SIG-M5 treated with dmso at 0.1 percent for 504 hours (cell line): ENCODE data around the gene NSG1.

Experiments
- DNase-seq: peaks from one replicate; lab custom pipeline; 2025; ENCODE audit not compliant: unreplicated experiment; lab: John Stamatoyannopoulos, UW

NSG1 gene

DNA sequence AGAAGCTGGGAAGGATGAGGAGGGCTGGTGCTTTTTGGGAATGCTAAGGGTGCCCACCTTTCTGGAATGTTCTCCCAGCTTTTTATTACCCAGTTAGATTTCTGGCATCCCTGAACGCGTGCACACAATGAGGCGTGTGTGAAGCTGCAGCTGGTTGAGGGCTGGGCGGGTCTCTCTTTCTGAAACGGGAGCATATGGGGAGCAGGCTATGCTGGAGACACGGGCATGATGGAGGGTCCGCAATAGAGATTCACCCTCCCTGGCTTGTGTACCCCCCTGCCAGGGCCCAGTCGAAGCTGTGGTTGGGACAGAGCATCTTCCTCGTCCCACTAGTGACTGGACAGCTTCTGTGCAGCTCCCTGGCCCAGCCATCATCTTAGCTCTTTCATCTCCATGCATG, 8.5 kb downstream of the NSG1 start:
- DNase-seq = no peak

DNA sequence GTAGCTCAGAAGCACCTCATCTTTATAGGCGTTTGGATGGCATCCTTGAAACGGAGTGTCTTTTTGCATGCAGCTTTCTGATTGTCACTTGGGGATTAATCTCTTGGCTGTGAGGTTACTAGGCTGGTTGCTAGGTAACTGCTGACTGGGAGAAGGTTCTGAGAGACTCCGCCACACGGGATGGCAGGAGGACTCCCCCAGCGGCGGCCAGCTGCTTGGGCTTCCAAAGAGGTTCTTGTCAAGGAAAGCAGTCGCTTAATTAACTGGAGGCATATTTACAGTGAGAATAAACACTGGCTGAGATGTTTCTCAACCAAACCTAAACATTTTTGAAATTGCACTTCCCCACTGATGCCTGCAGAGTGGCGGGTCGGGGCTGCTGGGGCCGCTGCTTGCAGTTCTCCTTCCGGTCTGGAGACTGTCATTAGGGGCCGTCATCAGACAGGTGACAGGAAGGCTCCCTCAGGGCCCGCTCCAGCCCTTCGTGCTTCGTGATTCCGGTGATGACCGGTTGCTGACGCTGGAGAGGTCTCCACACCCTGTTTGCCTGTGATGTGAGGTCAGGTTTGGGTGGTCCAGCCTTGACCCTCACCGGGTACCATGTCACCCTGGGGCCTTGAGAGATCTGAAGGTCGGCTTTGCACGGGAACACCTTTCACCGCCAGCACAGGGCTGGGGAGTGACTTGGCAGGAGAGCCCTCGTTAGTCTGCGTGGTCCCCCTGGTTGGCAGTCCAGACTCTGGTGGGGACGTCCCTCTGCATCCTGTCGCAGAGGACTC, 9.1 kb downstream of the NSG1 start:
- DNase-seq = no peak

DNA sequence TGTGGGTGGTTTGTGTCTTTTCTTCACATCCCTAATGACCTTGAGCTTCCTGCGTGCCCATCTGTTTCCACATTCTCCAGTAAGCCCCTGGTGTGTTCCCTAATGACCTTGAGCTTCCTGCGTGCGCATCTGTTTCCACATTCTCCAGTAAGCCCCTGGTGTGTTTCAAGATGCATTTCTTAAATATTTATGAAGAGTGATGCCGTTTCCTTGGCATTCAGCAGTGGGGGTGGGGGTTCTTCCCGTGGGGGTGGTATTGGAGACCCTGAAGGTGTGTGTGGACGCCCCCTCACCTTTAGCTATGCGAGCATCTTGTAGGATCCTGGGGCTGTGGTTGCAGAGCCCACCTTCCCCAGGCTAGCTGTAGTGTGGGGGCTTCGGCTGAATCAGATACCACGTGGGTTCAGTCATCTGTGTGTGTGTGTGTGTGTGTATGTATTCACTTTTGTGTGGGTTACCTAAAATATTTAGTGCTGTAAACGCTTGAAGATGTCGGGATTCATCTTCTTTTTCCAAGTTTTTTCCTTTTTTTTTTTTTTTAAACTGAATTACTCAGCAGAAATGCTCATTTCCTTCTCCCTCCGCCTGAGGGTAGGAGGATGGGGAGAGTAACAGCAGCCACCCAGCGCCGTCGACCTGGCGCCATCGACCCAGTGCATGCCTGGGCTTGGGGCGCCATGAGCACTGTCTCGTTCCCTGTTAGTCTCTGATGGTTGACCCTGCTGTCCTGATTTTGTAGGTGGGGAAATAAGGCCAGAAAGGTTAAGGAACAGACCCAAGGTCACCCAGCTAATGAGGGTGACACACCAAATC, 9.9 kb downstream of the NSG1 start:
- DNase-seq = no peak

DNA sequence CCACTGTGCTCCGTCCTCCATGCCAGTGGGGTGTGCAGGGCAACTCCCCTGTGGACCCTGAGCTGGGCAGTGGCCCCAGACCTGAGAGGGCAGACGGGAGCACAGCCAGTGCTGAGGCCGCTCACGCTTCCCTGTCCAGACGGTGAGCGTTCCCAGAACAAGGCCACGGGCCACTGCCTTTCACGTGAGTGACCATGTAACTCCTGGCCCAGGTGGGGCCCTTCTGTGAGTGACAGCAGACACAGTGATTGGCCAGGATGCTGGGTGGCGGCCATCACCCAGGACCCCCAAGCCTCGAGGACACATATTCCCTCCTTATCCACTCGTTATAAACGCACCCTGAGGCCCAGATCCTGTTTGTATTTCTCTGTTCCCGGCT, 10.5 kb downstream of the NSG1 start:
- no peak for DNase-seq

DNA sequence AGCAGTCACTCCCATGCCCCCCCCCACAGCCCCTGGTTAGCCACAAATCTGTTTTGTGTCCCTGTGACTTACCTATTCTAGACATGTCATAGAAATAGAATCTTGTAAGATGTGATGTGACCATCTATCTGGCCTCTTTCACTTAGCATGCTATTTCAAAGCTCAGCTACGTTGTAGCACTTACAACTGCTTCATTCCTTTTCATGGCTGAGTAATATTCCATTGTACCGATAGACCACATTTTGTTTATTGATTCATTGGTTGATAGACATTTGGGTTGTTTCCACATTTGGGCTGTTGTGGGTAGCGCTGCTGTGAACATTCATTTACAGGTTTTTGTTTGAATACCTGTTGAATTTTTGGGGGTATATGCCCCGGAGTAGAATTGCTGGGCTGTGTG, 11.5 kb downstream of the NSG1 start:
- no peak for DNase-seq

DNA sequence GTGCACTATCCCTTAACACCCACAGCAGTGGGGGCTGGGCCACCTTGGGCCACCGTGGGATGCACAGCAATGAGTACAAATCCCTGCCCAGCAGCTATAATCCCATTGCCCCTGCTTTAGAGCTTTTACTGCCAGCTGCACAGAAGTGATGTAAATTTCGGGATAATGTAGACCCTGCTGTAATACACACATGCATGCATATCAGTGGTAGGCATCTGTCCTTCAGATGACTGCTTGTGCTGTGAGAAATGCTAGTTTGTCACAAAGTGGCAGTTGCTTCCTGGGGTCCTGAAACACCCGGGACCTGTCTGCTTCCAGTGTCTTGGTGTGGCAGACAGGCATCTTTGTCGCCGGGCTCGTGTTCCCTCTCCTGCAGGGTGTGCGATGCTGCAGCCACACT, 14.1 kb downstream of the NSG1 start:
- no peak for DNase-seq

DNA sequence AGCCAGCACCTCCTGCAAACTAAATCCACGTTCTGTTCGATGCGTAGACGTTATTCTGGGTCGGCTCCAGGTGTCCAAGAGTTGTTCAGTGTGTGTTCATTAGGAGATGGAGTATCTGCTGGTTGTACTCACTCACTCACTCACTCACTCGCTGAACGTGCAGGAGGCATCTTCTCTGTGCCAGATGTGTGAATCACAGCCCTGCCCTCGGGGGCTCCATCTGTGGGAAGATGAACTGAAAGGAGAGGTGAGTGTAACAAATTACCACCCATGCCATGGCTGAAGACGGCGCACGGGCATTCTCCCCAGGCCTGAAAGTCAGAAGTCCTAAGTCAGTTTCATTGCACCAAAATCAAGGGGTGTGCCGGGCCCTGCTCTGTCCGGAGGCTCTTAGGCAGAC, 16.1 kb downstream of the NSG1 start:
- no peak for DNase-seq

DNA sequence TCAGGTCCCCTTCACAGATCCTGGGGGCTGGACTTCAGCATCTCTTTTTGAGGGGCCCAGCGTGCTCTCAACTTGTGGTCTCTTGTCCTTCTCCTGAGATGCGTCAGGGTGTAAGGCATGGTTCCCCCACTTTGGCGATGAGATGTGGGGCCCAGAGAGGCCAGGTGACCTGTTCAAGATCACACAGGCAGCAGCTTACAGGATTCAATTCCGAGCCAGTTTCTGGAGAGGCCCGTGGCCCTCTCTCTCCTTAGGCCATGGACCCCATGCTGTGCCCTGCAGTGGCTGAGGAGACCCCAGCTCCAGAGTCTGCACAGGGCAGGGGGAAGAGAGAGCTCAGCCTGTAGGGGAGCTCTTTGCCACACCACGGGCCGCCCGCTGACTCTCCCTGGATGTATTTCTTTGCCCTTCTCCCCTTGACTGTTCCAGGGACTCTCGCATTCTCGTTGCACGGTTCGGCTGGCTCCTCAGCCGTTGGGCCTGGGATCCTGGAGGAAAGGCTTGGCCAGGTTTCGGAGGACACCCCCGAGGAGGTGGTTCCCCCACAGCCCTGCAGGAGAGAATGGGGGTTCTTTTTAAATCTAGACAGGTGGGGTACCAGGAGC, 18.6 kb downstream of the NSG1 start:
- DNase-seq = no peak

DNA sequence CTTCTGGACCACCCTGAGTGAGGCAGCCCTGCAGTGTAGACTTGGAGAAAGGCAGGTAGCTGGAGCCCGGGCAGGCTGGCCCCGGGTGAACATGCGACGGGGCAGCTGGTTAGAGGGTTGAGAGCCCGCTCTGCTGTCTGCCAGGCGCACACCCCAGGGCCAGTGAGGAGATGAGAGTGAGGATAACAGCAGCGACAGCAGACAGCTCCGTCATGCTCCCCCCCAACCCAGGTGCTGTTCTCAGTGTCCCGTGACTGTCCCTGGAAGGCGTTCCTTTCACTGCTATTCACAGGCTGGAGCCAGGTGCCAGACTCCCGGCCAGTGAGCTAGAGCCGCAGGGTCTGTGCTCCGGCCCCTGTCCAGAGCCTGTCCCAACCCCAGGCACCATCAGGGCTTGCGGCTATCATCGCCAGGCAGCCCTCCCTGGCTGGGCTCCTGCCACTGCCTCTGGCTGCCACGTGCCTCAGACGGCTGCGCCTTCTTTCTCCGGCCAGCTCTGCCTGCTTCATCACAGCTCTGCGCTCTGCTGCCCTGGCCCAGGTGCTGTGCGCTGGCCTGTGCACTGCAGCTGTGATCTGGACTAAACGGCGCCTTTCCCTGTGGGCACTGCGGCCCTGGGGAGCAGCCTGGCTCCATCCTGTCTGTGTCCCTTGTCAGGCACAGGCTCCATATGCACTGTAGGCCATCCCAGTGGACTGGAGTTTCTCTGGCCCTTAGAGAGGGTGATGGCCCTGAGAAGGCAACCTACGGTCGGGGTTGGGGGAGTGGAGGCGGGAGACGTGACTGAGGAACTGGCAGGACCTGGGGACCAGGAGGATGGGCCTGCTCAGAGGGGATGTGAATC, 19.8 kb downstream of the NSG1 start:
- no peak for DNase-seq

DNA sequence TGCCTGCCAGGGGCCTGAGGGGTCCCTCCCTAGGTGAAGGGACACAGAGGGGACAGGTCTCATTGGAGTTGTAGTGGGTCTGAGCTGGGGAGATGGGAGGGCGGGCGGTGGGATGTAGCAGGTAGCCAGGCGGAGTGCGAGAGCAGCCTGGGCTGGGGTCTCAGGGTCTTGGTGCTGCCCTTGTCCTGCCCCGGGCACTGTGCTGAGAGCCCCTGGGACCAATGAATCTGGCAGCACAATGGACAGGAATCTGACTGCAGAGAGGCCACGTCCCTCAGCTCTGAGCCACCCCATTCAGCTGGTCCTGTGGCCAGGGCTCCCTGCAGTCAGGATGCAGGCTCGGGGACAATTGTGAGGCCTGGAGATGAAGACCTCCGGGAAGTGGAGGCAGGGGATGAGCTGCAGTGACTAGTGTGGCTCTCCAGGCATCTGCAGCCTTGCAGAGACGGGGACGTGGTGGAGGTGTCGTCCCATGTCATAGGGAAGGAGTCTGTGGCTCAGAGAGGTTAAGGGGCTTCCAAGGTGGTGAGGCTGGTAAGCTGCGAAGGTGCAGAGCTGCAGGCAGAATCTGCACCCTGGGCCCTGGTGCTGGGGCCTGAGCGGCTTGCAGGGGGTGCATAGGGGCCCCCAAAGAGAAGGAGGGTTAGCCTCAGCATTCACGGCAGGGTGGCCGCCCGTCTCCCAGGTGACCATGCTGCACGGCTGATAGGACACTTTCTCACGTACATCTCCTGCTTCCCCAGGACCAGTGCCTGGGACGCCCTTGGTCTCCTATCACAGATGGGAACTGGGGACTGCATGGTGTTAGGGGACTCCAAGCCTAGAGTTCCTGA, 20.6 kb downstream of the NSG1 start:
- DNase-seq = no peak

DNA sequence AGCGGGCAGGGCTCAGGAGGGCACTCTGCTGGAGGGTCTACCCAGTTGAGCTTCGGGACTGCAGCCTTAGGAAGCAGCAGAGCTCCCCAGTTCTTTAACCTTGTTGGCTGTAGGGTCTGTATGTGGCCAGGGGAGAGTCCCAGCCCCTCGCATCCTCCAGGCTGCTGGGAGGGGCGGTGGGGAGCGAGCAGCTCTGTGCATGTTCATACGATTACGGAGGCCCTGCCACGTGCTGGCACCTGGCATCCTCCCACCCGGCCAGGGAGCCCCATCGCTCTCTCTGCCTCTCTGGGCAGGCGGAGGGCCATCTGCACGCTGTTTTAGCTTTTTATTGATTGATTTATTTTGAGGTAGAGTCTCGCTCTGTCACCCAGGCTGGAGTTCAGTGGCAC, 21.2 kb downstream of the NSG1 start:
- DNase-seq = no peak

DNA sequence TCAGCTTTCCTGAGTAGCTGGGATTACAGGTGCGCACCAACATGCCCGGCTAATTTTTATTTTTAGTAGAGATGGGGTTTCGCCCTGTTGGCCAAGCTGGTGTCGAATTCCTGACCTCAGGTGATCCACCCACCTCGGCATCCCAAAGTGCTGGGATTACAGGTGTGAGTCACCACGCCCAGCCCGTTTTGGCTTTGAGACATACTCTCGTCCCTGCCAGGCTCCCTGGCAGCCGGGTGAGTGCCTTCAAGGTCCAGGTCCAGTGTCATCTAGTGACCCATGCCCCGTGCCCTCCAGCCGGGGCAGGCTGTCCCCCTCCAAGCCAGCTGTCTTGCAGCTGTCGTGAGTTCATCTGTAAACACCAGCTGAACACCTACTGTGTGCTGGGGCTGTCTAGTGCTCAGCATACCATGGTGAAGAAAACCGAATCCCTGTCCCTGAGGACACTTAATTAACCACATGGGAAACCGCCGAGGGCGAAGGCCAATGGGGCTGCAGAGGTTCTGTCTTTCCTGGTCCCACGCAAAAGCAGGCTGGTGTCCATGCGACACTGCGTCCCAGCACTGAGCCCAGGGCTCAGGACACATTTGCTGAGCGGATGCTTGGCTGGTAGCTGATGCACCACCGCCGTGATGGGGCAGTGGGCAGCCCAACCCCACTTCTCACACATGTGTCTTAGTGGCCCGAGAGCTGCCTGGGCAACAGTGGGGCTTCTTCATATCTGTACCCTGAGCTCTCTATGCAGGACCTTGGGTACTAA, 21.9 kb downstream of the NSG1 start:
- DNase-seq = no peak

DNA sequence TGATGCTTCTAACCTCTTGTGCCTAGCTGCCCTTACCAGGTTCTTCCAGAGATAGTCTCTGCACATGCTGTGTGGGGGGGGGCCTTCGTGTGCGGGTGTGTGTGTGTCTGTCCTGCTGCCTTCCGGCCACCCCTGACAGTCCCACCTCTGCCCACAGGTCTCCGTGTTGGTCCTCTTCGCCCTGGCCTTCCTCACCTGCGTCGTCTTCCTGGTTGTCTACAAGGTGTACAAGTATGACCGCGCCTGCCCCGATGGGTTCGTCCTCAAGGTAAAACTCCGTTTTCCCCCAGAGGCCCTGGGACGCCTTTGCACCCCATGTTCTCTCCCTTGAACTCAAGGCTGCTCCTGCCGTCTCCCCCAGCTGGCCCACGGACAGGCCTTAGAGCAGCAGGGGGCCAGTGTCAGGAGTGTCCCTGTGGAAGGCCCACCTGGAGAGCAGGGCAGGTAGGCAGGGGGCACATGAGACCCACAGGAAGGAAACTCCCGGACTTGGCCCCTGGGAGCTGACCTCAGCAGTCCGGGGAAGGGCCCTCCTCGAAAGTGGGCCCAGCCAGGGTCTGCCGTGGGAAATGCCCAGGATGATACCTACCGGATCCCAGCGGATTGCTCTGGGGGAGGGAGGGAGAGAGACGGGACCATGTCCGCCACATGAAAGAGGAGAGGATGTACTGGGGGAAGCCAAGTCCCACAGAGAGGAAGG, 22.7 kb downstream of the NSG1 start:
- DNase-seq = no peak

DNA sequence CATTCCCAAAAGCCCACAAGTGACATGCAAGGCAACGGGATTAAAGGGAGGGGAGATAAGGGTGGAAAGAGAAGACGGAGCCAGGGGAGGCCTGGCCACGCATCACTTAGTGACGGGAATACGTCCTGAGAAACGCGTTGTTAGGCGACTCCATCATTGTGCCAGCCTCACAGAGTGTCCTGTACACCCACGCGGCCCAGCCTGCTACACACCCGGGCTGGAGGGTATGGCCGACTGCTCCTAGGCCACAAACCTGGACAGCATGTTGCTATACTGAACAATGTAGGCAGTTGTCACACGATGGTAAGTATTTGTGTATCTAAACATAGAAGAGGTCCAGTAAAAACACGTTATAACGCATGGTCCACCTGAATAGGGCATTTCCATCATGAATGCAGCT, 23.4 kb downstream of the NSG1 start:
- DNase-seq = no peak

DNA sequence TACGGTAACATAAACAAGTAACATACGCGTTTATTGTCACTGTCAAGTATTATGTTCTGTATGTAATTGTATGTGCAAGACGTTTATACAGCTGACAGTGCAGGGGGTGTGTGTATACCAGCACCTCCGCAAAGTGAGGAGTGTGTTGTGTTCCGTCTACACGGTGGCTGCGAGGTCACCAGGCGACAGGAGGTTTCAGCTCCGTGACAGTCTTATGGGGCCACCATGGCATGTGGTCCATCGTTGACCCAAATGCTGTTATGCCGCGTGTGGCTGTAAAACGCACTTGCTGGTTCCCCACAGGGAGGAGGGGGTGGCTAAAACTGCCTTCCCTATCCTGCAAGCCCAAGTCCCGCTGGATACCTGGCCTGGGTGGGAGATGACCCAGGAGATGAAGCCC, 25.0 kb downstream of the NSG1 start:
- no peak for DNase-seq

DNA sequence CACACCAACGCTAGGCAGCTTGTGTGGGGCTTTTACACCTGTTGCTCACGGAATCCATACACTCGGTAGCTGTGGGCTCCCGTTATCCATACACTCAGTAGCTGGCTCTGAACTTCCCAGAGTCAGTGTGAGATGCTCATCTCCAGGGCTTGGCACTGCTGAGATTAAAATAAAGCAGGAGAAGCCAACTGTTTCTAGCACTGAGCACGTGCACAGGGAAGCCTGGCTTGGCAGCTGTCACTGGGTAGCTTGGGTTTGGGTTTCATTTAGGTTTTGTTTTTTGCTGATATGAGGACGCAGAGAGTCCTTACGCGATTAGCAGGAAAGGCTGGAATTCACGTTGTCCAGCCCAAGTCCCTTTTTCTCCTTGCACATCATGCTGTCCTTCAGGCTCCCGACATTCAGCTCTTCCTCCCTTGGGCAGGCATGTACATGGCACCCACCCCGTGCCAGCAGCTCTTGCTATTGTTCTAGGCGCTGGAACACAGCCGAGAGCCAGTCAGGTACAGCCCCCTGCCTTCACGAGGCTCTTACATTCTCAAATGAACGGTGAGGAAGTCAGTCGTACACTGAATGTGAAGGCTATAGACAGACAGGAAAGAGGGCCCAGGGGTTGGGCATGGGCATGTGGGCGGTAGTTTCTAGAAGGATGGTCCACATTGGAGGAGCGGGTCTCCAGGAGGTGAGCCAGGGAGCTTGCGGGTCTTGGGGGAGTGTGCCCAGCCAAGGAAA, 25.9 kb downstream of the NSG1 start:
- DNase-seq = no peak

DNA sequence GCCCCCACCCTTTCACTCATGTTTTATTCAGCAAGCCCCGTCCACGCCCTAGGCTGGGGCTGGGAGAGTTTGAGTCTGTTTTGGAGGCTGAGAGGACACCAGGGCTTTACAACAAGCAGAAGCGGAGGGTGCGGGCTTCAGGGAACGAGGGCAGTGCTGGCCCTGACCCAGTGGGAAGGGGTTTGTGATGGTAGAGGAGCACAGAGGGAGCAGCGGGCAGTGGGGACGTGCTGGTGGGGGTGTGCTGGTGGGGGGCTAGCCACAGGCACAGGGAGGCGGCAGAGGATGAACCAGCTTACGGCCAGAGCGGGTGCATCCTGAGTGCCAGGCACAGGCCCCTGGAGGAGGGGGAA, 26.4 kb downstream of the NSG1 start:
- DNase-seq = no peak

DNA sequence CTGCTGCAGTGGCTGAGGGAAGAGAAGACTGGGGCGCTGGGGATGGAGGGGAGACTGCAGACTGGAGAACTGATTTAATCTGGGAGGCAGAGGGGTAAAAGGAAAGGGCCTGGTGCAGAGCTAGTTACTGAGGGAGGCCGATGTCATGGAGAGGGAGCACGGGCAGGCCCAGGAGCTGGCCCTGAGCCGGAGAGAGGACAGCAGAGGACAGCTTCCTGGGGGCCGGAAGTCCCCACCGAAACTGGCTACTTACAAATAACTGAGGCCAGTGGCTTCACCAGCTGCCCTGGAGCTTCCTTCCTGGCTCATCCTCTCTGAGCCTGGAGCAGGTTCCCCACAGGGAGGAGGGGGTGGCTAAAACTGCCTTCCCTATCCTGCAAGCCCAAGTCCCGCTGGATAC, 26.9 kb downstream of the NSG1 start:
- no peak for DNase-seq
